PC-9 (cell line): ENCODE results near the gene ANKRD60. TPM values are rescaled to one million over a fixed set of nuclear protein-coding genes. Genes with fewer than 3 reads are reported as not detected.

Source experiments
- BruUV-seq: library from RNA; stranded (reverse); fragments of 400-500 nt; replicated peaks from 2 replicates; lab custom pipeline; 2021; lab: Mats Ljungman, UMichigan
- CTCF ChIA-PET: fragments of 300-600 bp; sonication (Branson Sonifier 250); formaldehyde crosslinking; loops from one replicate; lab custom pipeline; 2022; ENCODE audit warnings: antibody characterized with exemption; lab: Charles Lee
- POLR2A ChIA-PET: fragments of 300-600 bp; sonication (Branson Sonifier 250); formaldehyde crosslinking; loops from one replicate; lab custom pipeline; 2022; ENCODE audit warnings: antibody characterized with exemption; ENCODE audit not compliant: unreplicated experiment; lab: Charles Lee
- DNase-seq, 2 experiments: peaks; one replicate each; pipeline versions ENCODE4 v3.0.0 to v3.0.0-alpha.2; 2015 to 2022; ENCODE audit warnings: mixed read lengths in 1 of 2
- H2AFZ ChIP-seq: fragments of 200-600 bp; sonication (generic); 2 replicates; pipeline ENCODE4 v1.8.1; 2017; ENCODE audit warnings: antibody characterized with exemption
- H3F3A ChIP-seq: fragments of 200-600 bp; sonication (generic); 2 replicates; pipeline ENCODE4 v1.8.1; 2017; ENCODE audit warnings: antibody characterized with exemption, mild to moderate bottlenecking, low read depth; ENCODE audit not compliant: insufficient read depth
- H3K27ac ChIP-seq: fragments of 200-600 bp; sonication (generic); 2 replicates; pipeline ENCODE4 v1.6.1; 2016; ENCODE audit warnings: mixed run types
- H3K27me3 ChIP-seq: fragments of 200-600 bp; sonication (generic); 2 replicates; pipeline ENCODE4 v1.6.1; 2016; ENCODE audit warnings: low read depth, mixed run types; ENCODE audit not compliant: insufficient read depth
- H3K36me3 ChIP-seq: fragments of 200-600 bp; sonication (generic); 2 replicates; pipeline ENCODE4 v1.6.1; 2016; ENCODE audit warnings: low read depth, mixed run types
- H3K4me1 ChIP-seq: fragments of 200-600 bp; sonication (generic); replicated peaks from 2 replicates; pipeline ENCODE4 v1.6.1; 2016; ENCODE audit warnings: mixed run types; ENCODE audit not compliant: insufficient read depth
- H3K4me2 ChIP-seq: fragments of 200-600 bp; sonication (generic); 2 replicates; pipeline ENCODE4 v1.6.1; 2017; ENCODE audit warnings: mixed run types
- H3K4me3 ChIP-seq: fragments of 200-600 bp; sonication (generic); 2 replicates; pipeline ENCODE4 v1.6.1; 2016; ENCODE audit warnings: mixed run types
- H3K79me2 ChIP-seq: fragments of 200-600 bp; sonication (generic); 2 replicates; pipeline ENCODE4 v1.6.1; 2017; ENCODE audit warnings: low read depth, mixed run types
- H3K9me2 ChIP-seq: fragments of 200-600 bp; sonication (generic); 2 replicates; pipeline ENCODE4 v1.8.1; 2017; ENCODE audit warnings: mild to moderate bottlenecking; ENCODE audit not compliant: insufficient read depth
- H3K9me3 ChIP-seq: fragments of 200-600 bp; sonication (generic); 2 replicates; pipeline ENCODE4 v1.8.1; 2016; ENCODE audit warnings: low read depth; ENCODE audit not compliant: insufficient read depth
- H4K20me1 ChIP-seq: fragments of 200-600 bp; sonication (generic); 2 replicates; pipeline ENCODE4 v1.8.1; 2017; ENCODE audit not compliant: insufficient read depth
- EZH2 ChIP-seq: fragments of 200-600 bp; sonication (generic); IDR thresholded peaks from 2 replicates; pipeline ENCODE4 v1.8.0; 2017; ENCODE audit warnings: antibody characterized with exemption, low read depth
- intact Hi-C: fragments of 100-400 bp; cut with micrococcal nuclease; formaldehyde crosslinking; loops from one replicate; pipeline ENCODE4 v1.10.0; 2022; ENCODE audit not compliant: unreplicated experiment
- total RNA-seq: library from RNA; stranded (reverse); gene quantifications from 2 replicates; pipeline ENCODE4 v1.2.3, GENCODE V29; 2021
- TF ChIP-seq, protein P1 (sequence below): fragments of 200-600 bp; sonication (generic); conservative IDR thresholded peaks from 2 replicates; pipeline ENCODE4 v1.6.1; 2017; ENCODE audit warnings: mixed run types, antibody characterized with exemption, mild to moderate bottlenecking, moderate library complexity

Gene ANKRD60
- total RNA-seq, 1 experiment from 2014 or later: not detected

DNA sequence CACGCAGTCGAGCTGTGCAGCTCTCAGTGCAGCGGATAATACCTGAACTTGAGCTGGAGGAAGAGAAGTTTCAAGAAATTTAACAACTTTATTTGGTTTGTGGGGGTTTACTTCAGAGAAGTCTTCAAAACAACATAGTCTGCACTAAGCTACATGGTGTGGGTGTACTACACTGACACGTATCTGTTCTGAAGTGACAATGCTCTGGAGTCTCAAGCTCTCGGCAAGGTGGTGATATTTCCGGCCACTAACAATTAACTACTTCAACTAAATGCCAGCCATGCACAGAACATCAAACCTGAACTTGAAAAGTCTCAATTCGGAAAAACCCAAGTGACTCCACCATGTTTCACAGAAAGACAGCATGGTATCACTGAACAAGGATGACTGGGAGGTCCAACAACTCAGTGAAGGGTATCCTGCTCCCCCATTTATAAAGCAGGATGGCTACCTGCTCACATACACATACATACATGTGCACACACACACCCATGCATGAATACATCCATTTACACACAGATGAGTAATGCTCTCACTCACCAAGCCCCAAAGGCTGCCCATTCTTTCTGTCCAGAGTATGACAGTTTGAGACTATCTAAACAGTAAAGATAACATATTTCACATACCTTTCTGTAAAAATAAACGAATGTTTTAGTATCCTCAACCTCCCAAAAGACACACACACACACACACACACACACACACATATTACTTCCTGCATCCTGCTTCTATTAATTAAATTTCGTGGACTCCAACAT lies 15.4 kb upstream of the ANKRD60 start:
- intact Hi-C loops: no loop called here
- TF ChIP-seq, protein P1, sequence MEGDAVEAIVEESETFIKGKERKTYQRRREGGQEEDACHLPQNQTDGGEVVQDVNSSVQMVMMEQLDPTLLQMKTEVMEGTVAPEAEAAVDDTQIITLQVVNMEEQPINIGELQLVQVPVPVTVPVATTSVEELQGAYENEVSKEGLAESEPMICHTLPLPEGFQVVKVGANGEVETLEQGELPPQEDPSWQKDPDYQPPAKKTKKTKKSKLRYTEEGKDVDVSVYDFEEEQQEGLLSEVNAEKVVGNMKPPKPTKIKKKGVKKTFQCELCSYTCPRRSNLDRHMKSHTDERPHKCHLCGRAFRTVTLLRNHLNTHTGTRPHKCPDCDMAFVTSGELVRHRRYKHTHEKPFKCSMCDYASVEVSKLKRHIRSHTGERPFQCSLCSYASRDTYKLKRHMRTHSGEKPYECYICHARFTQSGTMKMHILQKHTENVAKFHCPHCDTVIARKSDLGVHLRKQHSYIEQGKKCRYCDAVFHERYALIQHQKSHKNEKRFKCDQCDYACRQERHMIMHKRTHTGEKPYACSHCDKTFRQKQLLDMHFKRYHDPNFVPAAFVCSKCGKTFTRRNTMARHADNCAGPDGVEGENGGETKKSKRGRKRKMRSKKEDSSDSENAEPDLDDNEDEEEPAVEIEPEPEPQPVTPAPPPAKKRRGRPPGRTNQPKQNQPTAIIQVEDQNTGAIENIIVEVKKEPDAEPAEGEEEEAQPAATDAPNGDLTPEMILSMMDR: no peak
- no peak for TF ChIP-seq EZH2
- CTCF ChIA-PET: interaction anchor here (0.7 kb wide), 1 partner anchor 407 kb away, joined by 3 read pairs; the partner anchor contains the start of gene STX16

DNA sequence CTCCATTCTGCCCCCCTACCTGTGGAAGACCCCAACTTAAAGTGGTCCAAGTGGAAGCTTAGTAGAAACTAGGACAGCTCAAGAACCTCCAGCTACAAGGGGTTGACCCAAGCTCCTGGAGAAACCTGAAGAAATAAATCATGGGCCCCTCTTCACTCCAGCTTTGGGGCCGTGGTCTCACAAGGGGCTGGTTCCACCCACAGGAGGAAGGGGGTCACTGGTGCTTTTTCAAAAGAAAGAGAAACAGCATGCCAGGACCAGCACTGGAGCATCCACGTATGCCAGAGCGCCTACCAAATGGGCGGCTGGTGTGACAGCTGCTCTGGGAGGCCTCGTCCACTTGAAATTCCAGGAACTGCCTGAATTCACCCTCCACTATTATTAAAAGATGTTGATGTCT lies 14.4 kb upstream of the ANKRD60 start:
- 0 out of 2 replicates have a peak, but pooled peaks cover 2% of the 10 kb centered on the region for H3F3A ChIP-seq
- H3K36me3 ChIP-seq: peaks cover 12% of the 10 kb centered on the region
- no peak overlapping the region for H3K4me3 ChIP-seq
- no TSS peak for BruUV-seq
- H3K79me2 ChIP-seq: no peaks in the 10 kb centered on the region
- H2AFZ ChIP-seq: no peak overlapping the region
- no peak overlapping the region for H3K4me2 ChIP-seq
- intact Hi-C loops: no loop called here
- ChIA-PET POLR2A (interaction anchor here (0.6 kb wide), 1 partner anchor 80 kb away, joined by 14 read pairs; no protein-coding TSS in a partner anchor), CTCF (interaction anchor here (0.6 to 0.7 kb wide), 2 partner anchors 217 to 648 kb away, joined by 4 to 7 read pairs; no protein-coding TSS in a partner anchor)
- H3K4me1 ChIP-seq: no peaks in the 10 kb centered on the region
- H3K9me2 ChIP-seq: no peaks in the 10 kb centered on the region
- DNase-seq: no peak
- H3K9me3 ChIP-seq: no peaks in the 10 kb centered on the region
- no peaks in the 10 kb centered on the region for H3K27me3 ChIP-seq
- TF ChIP-seq EZH2: no peak
- TF ChIP-seq, protein P1: no peak
- no peaks in the 10 kb centered on the region for H4K20me1 ChIP-seq
- no peak overlapping the region for H3K27ac ChIP-seq

More for the DNA sequence above, 15.4 kb upstream of the ANKRD60 start:
- Histone ChIP-seq H3K4me1 (no peaks in the 10 kb centered on the region), H3K9me2 (no peaks in the 10 kb centered on the region), H4K20me1 (no peaks in the 10 kb centered on the region), H3K79me2 (no peaks in the 10 kb centered on the region), H3K4me2 (no peak overlapping the region), H3K4me3 (no peak overlapping the region), H3K9me3 (no peaks in the 10 kb centered on the region), H3K36me3 (peaks cover 12% of the 10 kb centered on the region), H2AFZ (no peak overlapping the region), H3K27me3 (no peaks in the 10 kb centered on the region), H3K27ac (no peak overlapping the region), H3F3A (no peaks in the 10 kb centered on the region)
- POLR2A ChIA-PET: no interaction called here
- no TSS peak for BruUV-seq
- DNase-seq: no peak

DNA sequence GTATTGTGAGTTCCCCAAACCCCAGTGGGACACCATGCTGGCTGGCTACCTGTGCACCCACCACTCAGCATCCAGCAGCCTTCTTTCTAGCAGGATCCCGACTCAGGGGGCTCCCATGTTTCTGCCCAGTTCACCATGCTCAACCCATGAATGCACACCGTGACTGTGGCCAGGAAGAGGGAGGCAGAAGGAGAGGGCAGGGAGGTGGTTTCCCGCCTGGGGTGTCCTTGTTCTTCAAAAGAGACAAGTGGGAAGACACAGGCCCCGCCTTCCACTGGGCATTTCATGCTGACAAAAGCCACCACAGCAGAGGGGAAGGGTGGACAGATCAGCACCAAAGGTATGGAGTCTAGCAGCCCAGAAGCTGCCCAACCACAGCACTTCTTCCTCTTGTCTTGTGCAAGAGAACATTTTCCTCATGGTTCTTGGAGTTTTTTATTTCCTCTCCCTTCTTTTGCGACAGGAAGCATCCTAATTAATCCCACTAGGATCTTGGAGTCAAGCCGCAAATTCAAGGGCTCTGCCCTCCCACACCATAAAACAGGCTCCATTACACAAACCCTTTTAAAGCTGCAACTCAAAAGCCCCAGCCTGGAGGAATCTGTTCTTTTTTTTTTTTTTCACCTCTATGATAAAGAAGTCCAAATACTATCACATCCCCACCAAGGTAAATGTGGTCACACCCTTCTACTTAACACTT lies 13.5 kb upstream of the ANKRD60 start:
- BruUV-seq: no TSS peak
- POLR2A ChIA-PET: no interaction called here

More for the DNA sequence above, 13.5 kb upstream of the ANKRD60 start:
- no peaks in the 10 kb centered on the region for H3K4me1 ChIP-seq
- DNase-seq: no peak
- H4K20me1 ChIP-seq: no peaks in the 10 kb centered on the region
- peaks cover 7% of the 10 kb centered on the region; the same call in 1 of the 2 replicates for H3F3A ChIP-seq
- no peaks in the 10 kb centered on the region for H3K9me2 ChIP-seq
- H2AFZ ChIP-seq: no peak overlapping the region
- CTCF ChIA-PET: interaction anchor here (0.6 to 0.7 kb wide), 2 partner anchors 218 to 647 kb away, joined by 4 to 7 read pairs; no protein-coding TSS in a partner anchor
- TF ChIP-seq, protein P1: no peak
- no peak for TF ChIP-seq EZH2
- no peaks in the 10 kb centered on the region for H3K27me3 ChIP-seq
- no peak overlapping the region for H3K27ac ChIP-seq
- no peaks in the 10 kb centered on the region for H3K9me3 ChIP-seq
- H3K79me2 ChIP-seq: no peaks in the 10 kb centered on the region
- H3K4me3 ChIP-seq: no peak overlapping the region
- intact Hi-C loops: no loop called here
- no peak overlapping the region for H3K4me2 ChIP-seq
- H3K36me3 ChIP-seq: peaks cover 9% of the 10 kb centered on the region
